Measurements from ENCODE around the gene ARMH4.

The ARMH4 gene

DNA sequence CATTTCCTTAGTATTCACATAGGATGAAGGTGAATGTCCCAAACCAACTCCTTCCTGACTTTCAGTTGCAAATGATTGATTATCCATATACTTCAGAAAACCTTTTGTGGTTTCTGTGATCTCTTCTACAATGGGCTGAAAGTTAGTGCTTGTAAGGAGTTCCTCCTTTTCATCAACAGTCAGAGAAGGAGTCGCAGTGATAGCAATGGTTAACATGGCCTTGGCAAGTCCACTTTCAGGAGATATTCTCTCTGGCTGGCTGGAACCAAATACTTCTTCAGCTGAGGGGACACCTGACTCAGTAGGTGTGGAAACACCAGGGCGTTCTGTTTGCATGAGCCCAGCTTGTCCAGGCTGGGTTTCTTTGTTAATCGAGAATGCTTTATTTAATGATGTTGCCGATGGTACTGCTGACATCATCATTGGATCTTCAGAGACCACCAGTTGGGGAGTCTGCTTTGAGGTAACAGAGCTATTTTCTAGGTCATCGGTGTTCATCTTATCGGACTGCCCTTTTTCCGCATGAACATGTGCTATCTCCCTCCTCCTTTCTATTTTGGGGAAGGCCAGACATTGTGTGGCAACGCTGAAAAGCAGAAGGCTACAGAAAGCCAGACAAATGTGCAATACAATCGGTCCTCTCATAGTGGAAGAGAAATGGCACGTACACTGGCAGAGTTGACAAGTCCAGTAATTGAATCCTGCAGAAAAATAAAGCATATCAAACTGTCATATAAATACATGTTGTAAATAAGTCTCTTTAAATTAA is 13.1 kb downstream of the ARMH4 start:
- no peak overlapping the region for H3K27ac Mint-ChIP-seq
- H3K27me3 Mint-ChIP-seq (ENCODE audit: low read depth), result no peaks in the 10 kb centered on the region
- H3K4me3 Mint-ChIP-seq, result no peak overlapping the region
- H3K4me1 Mint-ChIP-seq, result no peaks in the 10 kb centered on the region
- TF ChIP-seq CTCF (IDR thresholded peaks at IDR 0.05; ENCODE audit: unreplicated experiment in 3 of 3), result no peak
- H3K36me3 Mint-ChIP-seq (ENCODE audit: low read depth), result peaks cover 6% of the 10 kb centered on the region
- H3K9me3 Mint-ChIP-seq, result no peaks in the 10 kb centered on the region

DNA sequence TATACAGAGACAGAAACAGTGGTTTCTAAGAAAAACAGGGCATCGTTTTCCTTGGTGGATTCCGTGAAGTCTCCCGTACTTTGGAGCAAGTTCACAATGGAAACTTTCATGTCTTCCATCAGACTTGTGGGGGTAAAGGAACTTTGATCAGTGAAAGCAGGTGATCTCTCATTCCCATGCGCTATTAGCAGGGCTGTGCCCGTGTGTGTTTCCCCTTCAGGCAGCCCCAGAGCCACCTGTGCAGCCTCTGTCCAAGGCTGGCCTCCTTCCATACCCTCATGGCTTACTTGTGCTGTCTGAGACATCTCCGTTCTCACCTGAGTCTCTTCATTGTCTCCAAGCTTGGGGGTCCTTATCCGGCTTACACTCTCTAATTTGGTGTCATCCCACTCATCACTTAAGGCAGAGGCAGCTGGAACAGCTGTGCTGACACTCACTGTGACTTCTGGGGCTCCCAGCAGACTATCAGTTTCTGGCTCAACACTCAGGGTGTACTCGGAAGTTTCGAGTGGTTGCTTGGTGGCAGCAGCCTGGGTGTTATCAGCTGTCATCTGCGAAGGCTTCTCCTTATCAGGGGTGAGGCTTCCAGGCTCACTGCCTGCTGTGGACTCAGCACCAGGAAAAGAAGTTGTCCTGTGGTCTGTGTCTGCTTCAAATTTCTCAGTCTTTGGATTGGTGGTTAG is 13.8 kb downstream of the ARMH4 start:
- Mint-ChIP-seq H3K4me3 (no peak overlapping the region), H3K27ac (no peak overlapping the region), H3K36me3 (ENCODE audit: low read depth) (peaks cover 6% of the 10 kb centered on the region), H3K9me3 (no peaks in the 10 kb centered on the region), H3K27me3 (ENCODE audit: low read depth) (no peaks in the 10 kb centered on the region), H3K4me1 (peaks cover 2% of the 10 kb centered on the region)
- no peak for TF ChIP-seq CTCF (IDR thresholded peaks at IDR 0.05; ENCODE audit: unreplicated experiment in 3 of 3)

DNA sequence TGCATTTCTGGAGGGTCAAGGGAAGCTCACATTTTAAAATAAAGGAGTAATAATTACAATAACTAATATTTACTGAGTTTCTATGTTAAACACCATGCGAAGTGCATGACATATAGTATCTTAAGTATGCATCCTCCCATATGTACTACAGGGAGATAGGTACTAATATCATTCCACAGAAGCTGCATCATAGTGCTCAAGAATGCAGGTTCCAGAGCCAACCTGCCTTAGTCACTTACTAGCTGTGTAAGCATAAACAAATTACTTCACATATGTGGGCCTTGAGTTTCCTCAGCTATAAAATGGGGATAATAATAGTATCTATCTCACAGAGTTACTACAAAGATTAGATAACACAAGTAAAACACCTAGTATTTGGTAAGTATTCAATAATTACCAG is 18.3 kb downstream of the ARMH4 start:
- Mint-ChIP-seq H3K36me3 (ENCODE audit: low read depth) (peaks cover 25% of the 10 kb centered on the region), H3K4me1 (peaks cover 12% of the 10 kb centered on the region), H3K27me3 (ENCODE audit: low read depth) (no peaks in the 10 kb centered on the region), H3K4me3 (no peak overlapping the region), H3K27ac (no peak overlapping the region), H3K9me3 (no peaks in the 10 kb centered on the region)
- no peak for TF ChIP-seq CTCF (IDR thresholded peaks at IDR 0.05; ENCODE audit: unreplicated experiment in 3 of 3)

- H3K4me3 Mint-ChIP-seq, result no peak overlapping the region
- no peak for TF ChIP-seq CTCF (IDR thresholded peaks at IDR 0.05; ENCODE audit: unreplicated experiment in 3 of 3)
- H3K4me1 Mint-ChIP-seq, result peaks cover 12% of the 10 kb centered on the region
- H3K9me3 Mint-ChIP-seq, result peaks cover 3% of the 10 kb centered on the region
- peaks cover 35% of the 10 kb centered on the region for H3K36me3 Mint-ChIP-seq (ENCODE audit: low read depth)
- H3K27ac Mint-ChIP-seq, result no peak overlapping the region
- H3K27me3 Mint-ChIP-seq (ENCODE audit: low read depth), result no peaks in the 10 kb centered on the region
Measured at GRCh38 chr14:58131386-58131785, 20.6 kb downstream of the ARMH4 start.

- no peak for TF ChIP-seq CTCF (IDR thresholded peaks at IDR 0.05; ENCODE audit: unreplicated experiment in 3 of 3)
- Mint-ChIP-seq H3K4me1 (peaks cover 12% of the 10 kb centered on the region), H3K27me3 (ENCODE audit: low read depth) (no peaks in the 10 kb centered on the region), H3K27ac (no peak overlapping the region), H3K4me3 (no peak overlapping the region), H3K36me3 (ENCODE audit: low read depth) (peaks cover 47% of the 10 kb centered on the region), H3K9me3 (peaks cover 13% of the 10 kb centered on the region)
Measured at GRCh38 chr14:58130116-58130782, 21.8 kb downstream of the ARMH4 start.
